ENCODE results near the gene TMEM163. TPM values are rescaled to one million over a fixed set of nuclear protein-coding genes. Genes with fewer than 3 reads are reported as not detected.
"Not testable (repeated sequence)": the region's sequence is repeated elsewhere in the genome, so short reads cannot be mapped to it uniquely, and the experiment has no call there.

The TMEM163 gene
- total RNA-seq, 1 donor from 2014 or later: 2.4 TPM

DNA sequence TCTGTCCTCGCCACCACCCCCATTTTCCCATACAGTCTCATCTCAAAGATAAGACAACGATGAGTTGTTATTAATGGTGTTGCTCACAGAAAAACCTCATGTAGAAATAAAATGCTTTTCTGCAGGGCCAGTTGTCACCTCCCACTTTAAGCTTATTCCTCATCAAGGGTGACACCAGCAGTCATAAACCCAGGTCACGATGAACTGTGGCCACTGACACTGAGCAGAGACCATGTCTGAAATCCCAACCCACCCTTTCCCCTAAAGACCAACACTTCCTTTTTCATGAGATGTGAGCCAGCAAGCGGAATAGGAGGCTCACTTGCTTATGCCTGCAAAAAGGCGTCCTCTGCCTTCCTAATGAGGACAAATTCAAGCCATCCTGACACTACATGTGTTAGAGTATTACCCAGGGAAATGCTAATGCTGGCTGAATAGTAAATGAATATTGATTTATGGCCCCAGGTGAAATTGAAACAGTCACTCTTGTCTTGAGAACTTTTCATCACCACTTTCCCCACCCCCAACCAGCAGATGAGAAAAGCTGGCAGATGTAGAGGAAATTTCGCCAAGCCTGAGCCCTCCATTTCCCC is 236.6 kb downstream of the TMEM163 start:
- TF ChIP-seq, protein P1, sequence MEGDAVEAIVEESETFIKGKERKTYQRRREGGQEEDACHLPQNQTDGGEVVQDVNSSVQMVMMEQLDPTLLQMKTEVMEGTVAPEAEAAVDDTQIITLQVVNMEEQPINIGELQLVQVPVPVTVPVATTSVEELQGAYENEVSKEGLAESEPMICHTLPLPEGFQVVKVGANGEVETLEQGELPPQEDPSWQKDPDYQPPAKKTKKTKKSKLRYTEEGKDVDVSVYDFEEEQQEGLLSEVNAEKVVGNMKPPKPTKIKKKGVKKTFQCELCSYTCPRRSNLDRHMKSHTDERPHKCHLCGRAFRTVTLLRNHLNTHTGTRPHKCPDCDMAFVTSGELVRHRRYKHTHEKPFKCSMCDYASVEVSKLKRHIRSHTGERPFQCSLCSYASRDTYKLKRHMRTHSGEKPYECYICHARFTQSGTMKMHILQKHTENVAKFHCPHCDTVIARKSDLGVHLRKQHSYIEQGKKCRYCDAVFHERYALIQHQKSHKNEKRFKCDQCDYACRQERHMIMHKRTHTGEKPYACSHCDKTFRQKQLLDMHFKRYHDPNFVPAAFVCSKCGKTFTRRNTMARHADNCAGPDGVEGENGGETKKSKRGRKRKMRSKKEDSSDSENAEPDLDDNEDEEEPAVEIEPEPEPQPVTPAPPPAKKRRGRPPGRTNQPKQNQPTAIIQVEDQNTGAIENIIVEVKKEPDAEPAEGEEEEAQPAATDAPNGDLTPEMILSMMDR (IDR thresholded peaks at IDR 0.05; ENCODE audit: insufficient read depth, low read length, poor library complexity, severe bottlenecking): no peak

DNA sequence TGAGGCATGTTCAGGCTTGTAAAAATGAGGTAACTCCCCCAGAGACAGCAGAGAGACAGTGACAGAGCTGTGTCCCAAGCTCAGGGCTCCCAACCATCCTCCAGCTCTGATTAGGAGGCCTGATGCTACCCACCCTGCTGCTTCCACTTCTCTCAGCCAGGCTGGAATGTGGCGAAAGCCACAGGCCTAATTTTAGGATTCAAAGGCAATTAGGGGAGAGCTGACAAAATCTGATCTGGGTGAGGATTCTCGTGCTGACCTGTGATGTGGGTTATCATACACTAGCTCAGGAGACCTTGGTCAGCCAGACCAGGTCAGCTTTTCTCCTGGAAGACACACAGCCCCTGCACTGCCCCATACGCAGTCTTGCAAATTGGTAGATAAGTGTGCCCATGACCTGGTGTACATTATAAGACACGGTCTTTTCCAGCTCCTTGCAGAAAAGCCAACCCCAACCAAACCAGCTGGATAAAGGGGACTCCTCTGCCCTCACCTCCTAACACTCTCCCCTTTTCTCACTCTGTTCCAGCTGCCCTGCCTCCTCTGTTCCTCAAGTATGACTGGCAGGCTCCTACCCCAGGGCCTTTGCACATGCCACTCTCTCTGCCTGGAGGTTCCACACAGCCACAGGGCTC is 239.0 kb downstream of the TMEM163 start:
- Histone ChIP-seq H3K36me3 (ENCODE audit: control insufficient read depth, insufficient read depth, low read length) (no peaks in the 10 kb centered on the region), H3K4me3 (ENCODE audit: low read depth, low read length) (no peak overlapping the region), H3K27me3 (ENCODE audit: control insufficient read depth, insufficient read depth, low read length) (no peaks in the 10 kb centered on the region)
- no peak for DNase-seq (ENCODE audit: low read depth)
- TF ChIP-seq, protein P1 (IDR thresholded peaks at IDR 0.05; ENCODE audit: insufficient read depth, low read length, poor library complexity, severe bottlenecking): no peak

More for the DNA sequence above, 236.6 kb downstream of the TMEM163 start:
- DNase-seq (ENCODE audit: low read depth): no peak
- Histone ChIP-seq H3K27me3 (ENCODE audit: control insufficient read depth, insufficient read depth, low read length) (no peaks in the 10 kb centered on the region), H3K4me3 (ENCODE audit: low read depth, low read length) (no peak overlapping the region), H3K36me3 (ENCODE audit: control insufficient read depth, insufficient read depth, low read length) (no peaks in the 10 kb centered on the region)

DNA sequence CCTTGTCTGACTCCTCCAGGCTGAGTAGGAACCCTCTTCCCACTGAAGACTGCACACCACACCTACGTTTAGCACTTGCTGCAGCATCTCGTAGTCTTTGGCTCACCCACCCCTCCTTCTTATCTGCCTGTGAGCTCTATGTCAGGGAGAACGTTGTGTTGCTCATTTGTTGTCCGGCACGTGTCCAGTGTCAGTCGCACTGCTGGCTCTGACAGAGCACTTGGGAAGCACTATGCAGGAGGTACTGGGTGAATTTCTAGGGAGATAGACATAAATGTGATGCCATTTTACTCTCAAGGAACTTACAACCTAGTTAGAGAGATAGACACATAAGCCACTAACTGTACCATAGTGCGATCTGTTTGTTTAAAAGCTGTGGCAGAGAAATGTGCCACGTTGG is 241.8 kb downstream of the TMEM163 start:
- H3K36me3 ChIP-seq (ENCODE audit: control insufficient read depth, insufficient read depth, low read length): not testable (repeated sequence)

DNA sequence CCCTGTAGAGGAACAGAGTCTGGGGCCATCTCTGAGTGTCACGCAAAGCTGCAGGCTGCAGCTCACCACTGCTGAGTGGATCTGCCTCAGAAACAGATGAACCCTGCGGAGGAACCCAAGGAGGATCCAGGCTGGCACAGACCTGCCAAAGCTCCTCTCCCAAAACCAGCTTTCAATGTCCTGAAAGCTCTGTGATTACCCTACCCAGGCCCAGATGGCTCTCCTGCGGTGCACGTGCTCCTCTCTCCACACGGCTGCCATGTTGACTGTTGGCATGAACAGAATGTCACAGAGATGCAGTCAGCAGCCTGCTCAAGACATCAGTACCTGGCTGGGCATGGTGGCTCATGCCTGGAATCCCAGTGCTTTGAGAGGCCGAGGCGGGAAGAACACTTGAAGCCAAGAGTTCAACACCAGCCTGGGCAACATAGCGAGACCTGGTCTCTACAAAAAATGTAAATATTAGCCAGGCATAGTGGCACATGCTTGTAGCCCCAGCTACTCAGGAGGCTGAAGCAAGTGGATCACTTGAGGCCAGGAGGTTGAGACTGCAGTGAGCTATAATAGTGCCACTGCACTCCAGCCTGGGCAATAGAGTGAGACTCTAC is 248.1 kb downstream of the TMEM163 start:
- TF ChIP-seq, protein P1 (IDR thresholded peaks at IDR 0.05; ENCODE audit: insufficient read depth, low read length, poor library complexity, severe bottlenecking): no peak
- H3K36me3 ChIP-seq (ENCODE audit: control insufficient read depth, insufficient read depth, low read length): no peaks in the 10 kb centered on the region
- DNase-seq (ENCODE audit: low read depth): no peak
- H3K4me3 ChIP-seq (ENCODE audit: low read depth, low read length): no peak overlapping the region
- H3K27me3 ChIP-seq (ENCODE audit: control insufficient read depth, insufficient read depth, low read length): no peaks in the 10 kb centered on the region

More for the DNA sequence above, 241.8 kb downstream of the TMEM163 start:
- not testable (repeated sequence) for DNase-seq (ENCODE audit: low read depth); H3K4me3 ChIP-seq (ENCODE audit: low read depth, low read length); H3K27me3 ChIP-seq (ENCODE audit: control insufficient read depth, insufficient read depth, low read length)

DNA sequence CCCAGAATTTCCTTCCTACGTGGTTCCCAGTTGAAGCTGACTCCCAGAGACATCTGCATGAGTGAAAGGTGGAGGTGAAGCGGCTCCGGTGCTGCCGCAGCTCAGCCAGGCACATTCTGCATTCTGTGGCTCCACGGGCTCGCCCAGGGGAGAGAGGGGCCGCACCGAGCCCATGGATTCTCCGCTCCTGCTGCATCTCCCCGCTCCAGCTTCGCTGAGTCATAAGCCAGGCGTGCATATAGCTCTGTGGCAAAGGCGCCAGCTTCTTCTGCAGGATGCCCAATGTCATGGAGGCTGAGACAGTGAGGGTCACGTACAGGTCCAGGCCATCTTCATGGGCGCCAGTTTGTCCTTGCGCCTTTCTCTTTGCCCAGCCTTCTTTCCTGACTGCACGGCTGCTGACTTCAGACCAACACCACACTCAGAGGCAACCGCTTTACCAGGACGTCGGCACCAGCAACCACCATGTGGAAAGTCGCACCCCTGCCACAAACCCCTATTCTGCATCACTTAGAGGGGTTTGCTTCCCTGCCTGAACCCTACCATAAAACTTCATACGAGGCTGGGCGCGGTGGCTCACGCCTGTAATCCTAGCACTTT is 249.2 kb downstream of the TMEM163 start:
- Histone ChIP-seq H3K27me3 (ENCODE audit: control insufficient read depth, insufficient read depth, low read length) (no peaks in the 10 kb centered on the region), H3K4me3 (ENCODE audit: low read depth, low read length) (no peak overlapping the region), H3K36me3 (ENCODE audit: control insufficient read depth, insufficient read depth, low read length) (no peaks in the 10 kb centered on the region)
- DNase-seq (ENCODE audit: low read depth): no peak
- TF ChIP-seq, protein P1 (IDR thresholded peaks at IDR 0.05; ENCODE audit: insufficient read depth, low read length, poor library complexity, severe bottlenecking): no peak

DNA sequence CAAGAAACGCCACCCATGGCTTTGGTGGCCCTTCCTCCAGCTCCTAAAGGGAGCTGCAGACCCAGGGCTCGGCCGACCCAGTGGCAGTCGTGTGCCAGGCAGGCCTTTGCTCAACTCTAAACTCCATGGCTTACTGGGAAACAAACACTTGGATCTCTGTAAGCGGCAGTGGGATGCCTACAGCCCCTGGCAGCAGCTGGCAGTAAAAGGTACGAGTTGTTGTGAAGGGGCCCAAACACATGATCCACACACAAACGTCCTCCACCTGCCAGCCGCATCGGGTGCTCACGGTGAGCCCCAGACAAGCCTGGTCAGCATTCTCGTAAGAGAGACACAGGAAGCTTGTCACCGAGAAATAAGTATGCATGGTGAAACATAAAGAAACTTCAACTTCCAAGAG is 250.0 kb downstream of the TMEM163 start:
- DNase-seq (ENCODE audit: low read depth): no peak
- Histone ChIP-seq H3K4me3 (ENCODE audit: low read depth, low read length) (no peak overlapping the region), H3K36me3 (ENCODE audit: control insufficient read depth, insufficient read depth, low read length) (no peaks in the 10 kb centered on the region), H3K27me3 (ENCODE audit: control insufficient read depth, insufficient read depth, low read length) (no peaks in the 10 kb centered on the region)
- TF ChIP-seq, protein P1 (IDR thresholded peaks at IDR 0.05; ENCODE audit: insufficient read depth, low read length, poor library complexity, severe bottlenecking): no peak

All from kidney epithelial cell (primary cell).